ENCODE results near the gene SIRT2. TPM values are rescaled to one million over a fixed set of nuclear protein-coding genes. Genes with fewer than 3 reads are reported as not detected.

SIRT2 gene
- total and polyA plus RNA-seq, 2 of the 13 experiments (the other 11 are each of a cell fraction or from before 2014, with no cell fraction given) = 22.3 to 26.1 TPM

DNA sequence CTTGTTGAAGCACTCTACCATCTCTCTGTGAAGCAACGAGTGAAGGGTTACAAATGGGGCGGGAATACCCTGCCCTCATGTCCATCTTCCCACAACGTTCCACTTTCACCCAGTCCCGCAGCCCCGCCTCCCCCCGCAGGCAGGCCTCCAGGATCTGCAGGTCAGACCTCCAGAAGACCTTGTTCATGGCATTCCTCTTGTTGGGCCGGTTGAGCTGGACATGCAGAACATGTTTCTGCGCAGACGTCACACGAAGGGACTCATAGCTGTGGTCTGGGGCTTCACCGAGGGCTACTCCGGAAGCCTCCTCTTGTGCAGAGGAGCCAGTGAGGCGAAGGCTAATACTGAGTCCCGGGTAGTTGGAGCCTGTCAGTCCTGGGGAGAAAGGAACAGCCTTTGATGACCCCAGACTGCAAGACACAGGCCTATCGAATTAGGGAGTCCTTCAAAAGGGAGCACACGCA lies 68.2 kb downstream of the SIRT2 start (continued):
- 0 out of 2 replicates have a peak, but pooled peaks have one; percentile 2 for TF ChIP-seq NFE2 (CRISPR knock-in tag; IDR thresholded peaks at IDR 0.05)
- TF ChIP-seq ZFP37 (CRISPR knock-in tag; IDR thresholded peaks at IDR 0.05; ENCODE audit: borderline replicate concordance) = no peak
- no peak for TF ChIP-seq ASH2L (IDR thresholded peaks at IDR 0.05; ENCODE audit: insufficient read length, low read depth, low read length)
- no peak; the same call in 1 of the 2 replicates for TF ChIP-seq ZNF784 (CRISPR knock-in tag; IDR thresholded peaks at IDR 0.05; ENCODE audit: borderline replicate concordance)
- no peak for TF ChIP-seq ZNF225 (CRISPR knock-in tag; IDR thresholded peaks at IDR 0.05)
- no peak for TF ChIP-seq PRMT3 (CRISPR knock-in tag; IDR thresholded peaks at IDR 0.05; ENCODE audit: borderline replicate concordance, low read depth)
- TF ChIP-seq FOXO1 (CRISPR knock-in tag; IDR thresholded peaks at IDR 0.05) = peak; percentile 21; the same call in 1 of the 2 replicates
- peak; percentile 87; the same call in 1 of the 2 replicates for TF ChIP-seq ZNF430 (CRISPR knock-in tag; IDR thresholded peaks at IDR 0.05)
- TF ChIP-seq ZNF737 (CRISPR knock-in tag; IDR thresholded peaks at IDR 0.05; ENCODE audit: borderline replicate concordance) = no peak
- TF ChIP-seq ZNF644 (CRISPR knock-in tag; IDR thresholded peaks at IDR 0.05; ENCODE audit: low read depth) = no peak
- TF ChIP-seq ZNF280D (CRISPR knock-in tag; IDR thresholded peaks at IDR 0.05) = peak; percentile 75; the same call in 1 of the 2 replicates
- no peak for TF ChIP-seq FOXM1 (CRISPR knock-in tag; IDR thresholded peaks at IDR 0.05)
- no peak for TF ChIP-seq THAP9 (CRISPR knock-in tag; IDR thresholded peaks at IDR 0.05; ENCODE audit: borderline replicate concordance)
- 0 out of 2 replicates have a peak, but pooled peaks have one; percentile 43 for TF ChIP-seq MAZ (IDR thresholded peaks at IDR 0.05; ENCODE audit: borderline replicate concordance, low read depth, low read length)
- no peak; the same call in 1 of the 2 replicates for TF ChIP-seq MAZ (CRISPR knock-in tag; IDR thresholded peaks at IDR 0.05; ENCODE audit: low read depth)
- TF ChIP-seq SNAPC2 (CRISPR knock-in tag; IDR thresholded peaks at IDR 0.05) = no peak
- no peak for TF ChIP-seq MZF1 (CRISPR knock-in tag; IDR thresholded peaks at IDR 0.05; ENCODE audit: borderline replicate concordance)
- TF ChIP-seq PHF21A (CRISPR knock-in tag; IDR thresholded peaks at IDR 0.05) = no peak; the same call in 1 of the 2 replicates
- TF ChIP-seq ZNF776 (CRISPR knock-in tag; IDR thresholded peaks at IDR 0.05) = no peak
- TF ChIP-seq BRCA1 (CRISPR knock-in tag; IDR thresholded peaks at IDR 0.05) = 0 out of 2 replicates have a peak, but pooled peaks have one; percentile 24
- TF ChIP-seq ZNF335 (CRISPR knock-in tag; IDR thresholded peaks at IDR 0.05) = no peak
- TF ChIP-seq NFIC (IDR thresholded peaks at IDR 0.05; ENCODE audit: low read length) = no peak
- no peak for TF ChIP-seq GTF2F1 (IDR thresholded peaks at IDR 0.05; ENCODE audit: low read length)
- no peak for TF ChIP-seq SETDB1 (CRISPR knock-in tag; IDR thresholded peaks at IDR 0.05; ENCODE audit: borderline replicate concordance)
- TF ChIP-seq U2AF1 (optimal IDR thresholded peaks at IDR 0.05; ENCODE audit: low read depth, low read length) = peak; percentile 28
- peak; percentile 70; the same call in 1 of the 2 replicates for TF ChIP-seq ZNF670 (CRISPR knock-in tag; IDR thresholded peaks at IDR 0.05; ENCODE audit: borderline replicate concordance)

Data from HepG2 (cell line).